GM08714 (cell line): ENCODE data around the gene UNK.

Experiments used
- H3K4me3 ChIP-seq: fragments of 200-500 bp; sonication (Bioruptor generic); 2 replicates; pipeline ENCODE4 v1.5.1; 2014; ENCODE audit warnings: mild to moderate bottlenecking, low read length, inconsistent platforms
- ZNF274 ChIP-seq: IDR thresholded peaks from 2 replicates; pipeline ENCODE4 v1.6.1; 2012; ENCODE audit warnings: mild to moderate bottlenecking, low read depth, low read length

The UNK gene

DNA sequence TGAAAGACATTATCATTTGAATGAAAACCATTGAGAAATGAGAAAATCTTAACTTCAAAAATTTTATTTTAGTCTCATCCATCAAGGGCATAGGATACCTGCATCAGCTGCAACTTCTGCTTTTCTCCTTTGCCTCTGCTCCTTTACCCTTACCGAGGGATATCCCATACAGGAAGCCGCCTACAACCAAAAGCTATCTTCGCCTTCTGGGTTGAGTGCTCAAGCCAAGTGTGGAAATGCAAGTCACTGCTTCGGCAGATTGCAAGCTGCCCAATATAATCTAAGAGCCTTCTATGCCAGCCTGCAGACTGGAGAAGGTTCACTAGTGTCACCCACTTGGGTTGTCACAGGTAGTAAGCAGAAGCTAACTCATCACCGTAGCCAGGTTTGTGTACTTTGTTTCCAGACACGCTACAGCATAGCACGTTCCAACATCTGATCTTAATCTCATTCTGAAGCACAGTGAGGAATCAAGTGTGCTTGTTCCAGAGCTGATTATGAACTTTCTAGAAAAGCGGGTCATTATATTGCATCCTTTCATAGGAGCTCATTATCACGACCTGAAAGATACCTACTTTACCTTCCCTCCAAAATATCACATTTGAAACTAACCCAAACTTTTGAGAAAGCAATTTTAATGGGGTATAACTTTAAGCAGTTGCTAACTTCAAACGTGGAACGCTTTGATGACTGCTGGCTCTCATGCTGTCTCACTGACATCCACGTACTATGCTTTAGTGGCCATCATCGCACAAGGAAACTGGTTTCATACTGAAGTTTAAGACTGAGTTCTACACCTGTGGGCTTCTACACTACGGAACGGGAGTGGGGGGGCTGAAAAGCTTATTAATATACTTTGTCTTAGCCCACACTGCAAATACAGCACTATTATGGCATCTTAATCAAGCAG, 8.0 kb upstream of the UNK start:
- no peak for TF ChIP-seq ZNF274
- H3K4me3 ChIP-seq, result no peak overlapping the region

DNA sequence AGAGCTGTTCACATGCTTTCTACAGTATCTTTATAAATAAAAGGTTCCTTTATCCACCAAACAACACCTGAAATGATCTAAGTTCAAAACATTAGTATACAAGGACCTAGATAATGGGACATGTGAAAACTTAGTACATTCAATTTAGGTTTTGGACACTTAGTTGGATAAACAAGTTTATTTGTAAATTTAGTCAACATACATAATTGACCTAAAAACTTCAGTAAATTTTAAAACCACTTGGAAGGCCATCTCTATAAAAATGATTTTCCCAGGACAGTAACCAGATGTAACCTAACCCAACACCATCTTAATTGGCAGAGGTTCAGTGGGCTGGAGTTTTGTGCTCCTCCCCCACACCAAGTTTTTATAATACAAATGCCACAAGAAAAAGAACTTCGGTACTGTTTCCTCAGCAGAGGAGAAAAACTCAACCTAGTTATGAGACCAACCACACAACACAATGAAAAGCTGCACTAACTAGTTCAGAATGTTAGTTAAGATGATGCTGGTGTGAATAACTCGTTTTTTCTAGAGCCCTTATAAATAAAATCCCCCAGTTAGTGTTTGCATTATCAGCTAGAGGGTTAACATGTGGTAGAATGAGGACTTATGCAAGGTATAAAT, 7.2 kb upstream of the UNK start:
- H3K4me3 ChIP-seq, result peak overlapping the region; percentile 22; the same call in 1 of the 2 replicates
- no peak for TF ChIP-seq ZNF274

DNA sequence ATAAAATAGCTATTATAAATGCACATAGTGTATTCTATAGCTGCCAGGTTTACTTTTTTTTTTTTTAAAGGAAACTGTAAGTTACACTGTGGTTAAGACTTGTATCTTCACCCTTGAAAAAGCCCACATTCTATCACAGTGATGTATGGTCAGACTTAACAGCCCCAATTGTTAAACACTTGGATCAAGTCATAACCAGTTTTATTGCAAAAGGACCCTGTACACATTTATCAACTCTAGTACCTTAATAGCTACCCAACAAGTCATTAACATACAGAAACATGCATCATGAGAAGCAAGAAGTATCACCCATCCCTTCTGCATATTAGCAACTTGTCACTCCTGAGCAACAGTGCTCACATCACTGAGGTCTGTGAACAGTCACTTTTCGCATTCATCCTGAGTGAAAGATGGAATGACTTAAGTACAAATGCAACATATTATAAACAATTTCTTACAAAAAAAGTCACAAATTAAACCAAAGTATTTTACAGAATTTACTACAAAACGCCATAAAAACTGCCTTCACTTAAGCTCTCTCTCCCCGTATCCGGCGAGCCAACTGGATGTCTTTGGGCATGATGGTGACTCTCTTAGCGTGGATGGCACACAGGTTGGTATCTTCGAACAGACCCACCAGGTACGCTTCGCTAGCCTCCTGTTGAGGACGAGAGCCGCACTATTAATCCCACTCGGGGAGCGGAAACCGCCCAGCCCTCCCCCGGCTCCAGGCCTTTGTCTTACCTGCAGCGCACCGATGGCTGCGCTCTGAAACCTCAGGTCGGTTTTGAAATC, 6.3 kb upstream of the UNK start:
- peak overlapping the region; percentile 92 for H3K4me3 ChIP-seq

DNA sequence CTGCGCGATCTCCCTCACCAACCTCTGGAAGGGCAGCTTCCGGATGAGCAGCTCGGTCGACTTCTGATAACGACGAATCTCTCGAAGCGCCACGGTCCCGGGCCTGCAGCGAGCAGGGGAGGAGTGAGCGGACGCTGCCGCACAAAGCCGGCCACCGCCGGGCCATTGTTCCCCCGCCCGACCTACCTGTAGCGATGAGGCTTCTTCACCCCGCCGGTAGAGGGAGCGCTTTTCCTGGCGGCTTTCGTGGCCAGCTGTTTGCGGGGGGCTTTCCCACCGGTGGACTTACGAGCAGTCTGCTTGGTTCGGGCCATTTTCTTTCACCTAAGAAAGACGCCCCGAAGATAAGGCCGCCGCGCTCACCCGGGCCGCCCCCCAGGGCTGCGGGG, 5.8 kb upstream of the UNK start:
- TF ChIP-seq ZNF274, result no peak
- peak overlapping the region; percentile 92 for H3K4me3 ChIP-seq

DNA sequence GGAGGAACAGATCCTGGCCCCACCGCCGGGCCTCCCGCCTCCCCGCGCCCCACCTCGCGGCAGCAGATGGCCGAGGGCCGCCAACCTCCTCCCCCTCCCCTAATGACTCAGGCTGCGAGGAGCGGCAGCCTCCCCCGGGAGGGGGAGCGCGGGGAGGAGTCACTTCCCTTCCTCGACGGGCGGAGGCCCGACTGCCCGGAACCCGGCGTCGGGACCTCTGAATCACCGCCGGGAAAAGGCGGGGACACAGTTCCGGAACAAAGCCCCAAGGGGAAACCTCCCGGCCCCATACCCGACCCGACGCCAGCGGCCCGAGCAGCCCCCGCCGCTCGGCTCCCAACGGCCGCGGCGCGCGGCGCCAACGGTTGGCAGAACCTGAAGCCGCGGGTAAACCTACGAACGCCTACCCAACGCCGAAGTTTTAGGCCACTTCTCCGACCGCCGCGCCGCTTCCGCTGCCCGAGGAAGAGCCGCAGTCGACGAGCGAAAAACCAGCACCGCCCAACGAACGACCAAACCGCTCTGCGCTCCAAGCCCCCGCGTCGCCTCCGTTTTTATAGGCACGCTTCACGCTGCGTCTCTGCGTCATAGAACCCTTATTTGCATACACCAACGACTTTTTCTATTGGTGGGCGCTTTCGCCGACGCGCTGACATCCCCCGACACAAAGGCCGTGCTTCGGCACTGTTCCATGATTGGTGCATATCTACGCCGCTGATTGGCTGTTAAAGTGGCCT, 5.2 kb upstream of the UNK start:
- no peak for TF ChIP-seq ZNF274
- H3K4me3 ChIP-seq, result peak overlapping the region; percentile 92

DNA sequence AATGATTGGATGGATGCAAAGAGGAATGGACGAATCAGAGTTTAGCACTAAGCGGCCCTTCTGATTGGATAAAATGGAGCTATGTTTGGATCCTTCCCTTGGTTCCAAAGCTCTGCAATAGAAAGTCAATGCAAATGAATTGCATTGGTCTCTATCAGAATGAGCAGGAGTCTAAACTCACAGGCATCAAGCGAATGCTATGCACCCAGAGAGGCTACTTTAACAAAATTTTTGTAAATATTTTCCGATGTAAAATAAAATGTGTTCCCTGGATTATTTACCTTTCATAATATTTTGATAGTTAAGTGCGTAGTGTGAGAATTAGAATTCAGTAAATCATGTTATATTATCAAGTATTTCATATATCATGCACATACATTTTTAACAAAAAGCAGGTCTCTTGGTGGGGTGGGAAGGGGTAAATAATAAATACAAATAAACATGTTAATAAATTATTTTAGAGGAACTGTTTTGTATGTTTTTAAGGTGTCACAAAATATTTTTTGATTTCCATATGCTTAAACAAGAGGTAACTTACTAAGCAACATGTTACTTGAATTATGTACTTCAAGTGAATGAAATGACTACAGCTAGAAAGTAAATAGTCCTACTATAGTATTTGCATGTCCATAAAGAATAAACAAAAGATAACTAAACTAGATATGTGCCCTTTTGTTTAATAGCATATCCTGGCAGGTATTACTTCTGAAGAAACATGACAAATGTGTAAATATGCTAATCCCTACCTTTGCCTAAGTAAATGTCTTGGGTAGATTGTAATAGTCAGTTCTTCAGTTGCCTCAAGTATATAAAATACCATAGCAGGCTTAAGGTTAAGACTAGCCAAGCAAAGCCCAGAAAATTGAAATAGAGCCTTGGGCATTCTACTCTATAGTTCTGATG, 4.4 kb upstream of the UNK start:
- no peak for TF ChIP-seq ZNF274
- no peak overlapping the region for H3K4me3 ChIP-seq

DNA sequence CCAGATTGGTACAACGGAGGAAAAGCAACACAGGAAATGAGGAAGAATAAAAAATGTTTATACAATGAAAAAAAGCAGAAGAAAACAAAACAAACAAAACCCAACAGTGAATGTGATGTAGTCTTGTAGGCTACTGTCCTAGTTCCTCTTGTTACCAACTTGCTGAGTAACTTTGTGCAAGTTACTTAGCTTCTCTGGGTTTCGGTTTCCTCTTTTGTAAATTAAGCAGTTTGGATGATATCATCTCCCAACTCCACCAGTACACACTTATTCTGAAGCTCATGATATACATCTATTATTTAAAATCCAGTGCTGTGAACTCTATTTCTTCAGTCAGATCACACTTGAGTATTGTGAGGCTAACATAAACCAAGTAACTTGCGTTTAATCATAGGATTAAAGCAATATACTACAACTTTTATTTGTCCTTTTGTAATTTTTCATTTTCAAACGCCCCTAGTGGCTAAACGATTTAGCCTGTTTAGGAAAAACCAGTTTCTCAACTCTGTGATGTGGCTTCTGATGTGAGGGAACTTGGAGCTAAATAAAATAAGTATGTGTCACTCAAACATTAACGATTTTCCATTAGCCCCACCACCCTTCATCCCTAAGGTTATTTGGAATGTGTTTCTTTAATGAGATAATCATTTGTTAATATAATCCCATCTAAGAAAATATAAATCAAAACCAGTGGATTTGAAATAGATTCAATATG, 1.4 kb upstream of the UNK start:
- no peak for TF ChIP-seq ZNF274
- H3K4me3 ChIP-seq, result peak overlapping the region; percentile 33; the same call in 1 of the 2 replicates

DNA sequence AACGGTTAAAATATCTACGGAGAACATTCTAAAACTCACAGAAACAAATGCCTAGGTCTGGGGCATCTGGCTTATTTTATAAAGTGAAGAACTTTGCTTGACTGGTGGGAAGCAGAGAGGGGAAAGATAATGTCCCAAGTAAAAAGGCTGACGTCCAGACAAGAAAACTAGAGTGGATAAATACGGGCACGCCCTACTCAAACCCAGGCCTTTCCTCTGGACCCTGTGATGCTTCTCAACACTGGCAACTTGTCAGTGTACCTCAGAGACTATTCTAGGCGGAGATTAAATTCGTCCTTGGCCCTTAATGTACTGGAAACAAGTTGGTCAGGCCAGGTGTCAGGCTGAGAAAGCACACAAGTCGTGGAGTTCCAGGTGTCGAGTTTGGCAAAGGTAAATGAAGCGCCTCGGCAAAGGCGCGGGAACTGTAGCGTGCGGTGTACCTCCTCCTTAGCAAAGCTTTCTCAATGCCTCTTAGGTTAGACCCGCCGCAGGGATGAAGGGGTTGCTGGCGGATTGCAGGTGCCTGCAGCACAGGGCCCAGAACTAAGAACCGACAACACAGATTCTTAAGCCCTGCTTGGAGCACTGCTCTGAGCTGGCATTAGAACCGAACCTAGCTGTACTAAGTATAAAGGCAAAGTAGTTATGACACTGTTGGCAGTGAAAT, 668 bp upstream of the UNK start:
- TF ChIP-seq ZNF274, result no peak
- peak overlapping the region; percentile 65; the same call in 1 of the 2 replicates for H3K4me3 ChIP-seq

DNA sequence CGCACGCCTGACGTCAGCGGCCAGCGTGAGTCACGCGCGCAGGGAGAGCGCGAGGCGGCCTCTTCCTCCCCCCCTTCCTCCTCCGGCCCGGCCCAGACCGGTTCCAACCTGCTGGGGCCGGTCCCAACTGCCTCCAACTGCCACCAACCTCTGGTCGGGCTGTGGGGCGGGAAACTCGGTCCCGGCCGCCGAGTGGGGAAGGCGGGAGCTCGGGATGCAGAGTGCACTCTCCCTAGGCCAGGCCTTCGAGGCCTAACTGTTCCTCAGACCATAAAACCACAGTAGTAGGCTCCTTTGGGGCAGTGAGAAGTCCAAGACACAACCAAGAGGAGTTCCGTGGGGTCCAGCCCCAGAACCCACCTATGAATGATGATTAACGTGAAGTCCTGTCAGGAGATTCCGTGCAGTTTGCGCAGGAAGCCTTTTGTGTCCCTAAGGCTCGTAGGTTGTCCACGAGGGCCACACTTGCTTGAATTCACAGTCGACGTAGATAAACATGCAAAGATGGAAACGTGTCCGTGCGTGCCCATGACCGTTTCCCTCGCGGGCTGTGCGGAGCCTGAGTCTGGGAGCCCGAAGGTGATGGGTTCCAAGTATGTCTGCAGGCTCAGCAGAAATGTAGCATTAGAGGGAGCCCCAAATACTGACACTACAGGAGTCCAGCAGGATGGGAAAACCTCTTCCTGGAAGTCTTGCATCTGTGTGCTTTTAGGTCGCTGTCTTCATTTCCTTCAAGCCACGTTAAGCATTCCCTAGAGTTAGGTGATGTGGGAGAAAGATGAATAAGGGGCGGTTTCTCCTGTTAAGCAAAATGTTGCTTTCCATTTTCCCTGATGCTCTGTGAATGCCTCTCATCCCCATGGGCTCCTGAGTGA, 647 bp downstream of the UNK start:
- TF ChIP-seq ZNF274, result no peak
- peak overlapping the region; percentile 77 for H3K4me3 ChIP-seq

DNA sequence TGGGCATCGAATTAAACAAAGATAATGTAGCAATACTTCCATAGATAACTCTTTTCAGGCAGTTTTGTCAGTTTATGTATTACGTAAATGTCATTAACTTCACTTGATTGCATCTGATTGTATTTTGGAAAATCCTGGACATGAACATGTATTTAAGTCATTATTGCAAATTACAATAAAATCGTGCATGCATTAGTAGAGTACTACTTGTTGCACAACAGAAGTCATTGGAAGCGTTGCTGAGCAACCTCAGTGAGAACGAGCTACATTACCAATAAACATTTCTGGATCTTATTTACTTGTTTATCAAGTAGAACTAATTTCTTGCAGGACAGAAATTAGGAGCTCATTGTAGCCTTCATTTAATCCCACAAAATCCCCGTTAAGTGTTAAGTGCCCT, 6.6 kb downstream of the UNK start:
- TF ChIP-seq ZNF274, result no peak
- H3K4me3 ChIP-seq, result no peak overlapping the region

DNA sequence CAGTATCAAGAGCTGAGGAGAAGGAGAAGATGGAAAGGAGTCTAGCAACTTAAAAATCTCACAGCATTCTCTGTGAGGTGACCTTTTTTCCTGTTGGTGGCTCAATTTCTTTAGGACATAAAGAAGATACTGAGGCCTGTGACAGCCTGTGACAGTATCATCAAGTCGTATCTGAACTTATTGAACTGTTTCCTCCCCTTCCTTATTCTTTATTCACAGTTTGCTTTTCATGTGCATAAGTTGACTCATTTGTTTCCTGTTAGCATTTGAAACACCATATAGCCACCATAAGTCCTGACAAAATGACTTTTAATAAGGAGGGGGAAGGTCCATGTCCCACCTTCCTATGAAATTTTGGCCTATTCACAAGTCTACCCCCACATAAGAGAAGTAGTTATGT, 8.9 kb downstream of the UNK start:
- no peak for TF ChIP-seq ZNF274
- H3K4me3 ChIP-seq, result no peak overlapping the region
